ENCODE measurements around the gene WDR37. TPM values are rescaled to one million over a fixed set of nuclear protein-coding genes. Genes with fewer than 3 reads are reported as not detected.

The WDR37 gene
- total and polyA plus RNA-seq, 10 of the 15 experiments (the other 5 are each of a cell fraction or from before 2014, with no cell fraction given), result 1.9 to 11.1 (median 7.1) TPM

- TF ChIP-seq ZNF274 (IDR thresholded peaks at IDR 0.05; ENCODE audit: insufficient read depth, insufficient read length) (no peak), ZNF592 (IDR thresholded peaks at IDR 0.05) (no peak), IKZF2 (IDR thresholded peaks at IDR 0.05) (no peak)
These were observed 1.8 kb downstream of the WDR37 start (continued) for GRCh38 chr10:1058017-1058416.

- POLR2A ChIA-PET, result interaction anchor here (1.1 to 1.8 kb wide), 2 partner anchors 10 to 12 kb away, joined by 5 to 7 read pairs; partner anchors contain the start of gene IDI1
- SMC1A ChIA-PET (ENCODE audit: uncharacterized antibody, unreplicated experiment), result no interaction called here
- BruUV-seq (replicated peaks), result no TSS peak
- Histone ChIP-seq H3K9ac (ENCODE audit: control insufficient read depth, insufficient read depth, low read length) (no peak overlapping the region), H3K79me2 (ENCODE audit: control insufficient read depth, insufficient read depth, low read length) (peaks cover 61% of the 10 kb centered on the region), H3K36me3 (ENCODE audit: control insufficient read depth in 2 of 2, insufficient read depth in 2 of 2, low read length in 1 of 2) (peaks cover 0 to 10% of the 10 kb centered on the region in 2 experiments; a peak in 1 of 4 replicates), H3K27ac (ENCODE audit: control insufficient read depth, insufficient read depth) (no peak overlapping the region), H3K4me1 (ENCODE audit: control insufficient read depth, insufficient read depth, low read length) (peaks cover 18% of the 10 kb centered on the region), H3K9me3 (replicated peaks; ENCODE audit: control insufficient read depth, insufficient read depth, low read length) (no peaks in the 10 kb centered on the region), H2AFZ (ENCODE audit: control insufficient read depth, low read depth, low read length) (no peak overlapping the region), H3K4me3 (no peak overlapping the region), H3K27me3 (replicated peaks in 1 of 2; ENCODE audit: control insufficient read depth in 2 of 2, insufficient read depth in 2 of 2, low read length in 1 of 2) (no peaks in the 10 kb centered on the region), H4K20me1 (ENCODE audit: control insufficient read depth, insufficient read depth) (no peaks in the 10 kb centered on the region), H3K4me2 (ENCODE audit: control insufficient read depth, insufficient read depth) (no peak overlapping the region)
- RAD21 ChIA-PET (ENCODE audit: unreplicated experiment), result no interaction called here
- intact Hi-C loops (cut with micrococcal nuclease; ENCODE audit: unreplicated experiment), result no loop called here
- in situ Hi-C loops (cut with MboI), result no loop called here
- DNase-seq (ENCODE audit: low read depth, low spot score) (no peak), ATAC-seq (no peak), FAIRE-seq (no peak)
- 80% methylated on average over 8 of the region's 8 CpGs for WGBS (ENCODE audit: insufficient coverage, insufficient replicate concordance, low lambda C conversion rate, missing lambda C conversion rate)
- CTCF ChIA-PET, result interaction anchor here (1.2 kb wide), 1 partner anchor 13 kb away, joined by 4 read pairs; no protein-coding TSS in a partner anchor
- TF ChIP-seq BRCA1 (IDR thresholded peaks at IDR 0.05; ENCODE audit: low read depth, low read length), result no peak
- TF ChIP-seq ZNF217 (IDR thresholded peaks at IDR 0.05), result no peak
- TF ChIP-seq NR2C1 (IDR thresholded peaks at IDR 0.05), result no peak
- TF ChIP-seq BCLAF1 (IDR thresholded peaks at IDR 0.05), result no peak
- no peak for TF ChIP-seq HSF1 (IDR thresholded peaks at IDR 0.05; ENCODE audit: low read depth, low read length)
- TF ChIP-seq FOS (IDR thresholded peaks at IDR 0.05; ENCODE audit: borderline replicate concordance, extremely low read depth, insufficient read length), result no peak
- no peak for TF ChIP-seq EED (IDR thresholded peaks at IDR 0.05; ENCODE audit: low read depth)
- TF ChIP-seq E2F8 (IDR thresholded peaks at IDR 0.05; ENCODE audit: low read depth, partially characterized antibody), result no peak
- TF ChIP-seq TCF3 (IDR thresholded peaks at IDR 0.05; ENCODE audit: borderline replicate concordance, insufficient read depth, low read depth, low read length), result no peak
These were observed 3.7 kb downstream of the WDR37 start for GRCh38 chr10:1059902-1060301.

Data from GM12878 (cell line).